OCI-LY7 (cell line): ENCODE measurements around the gene CCL27. TPM values are rescaled to one million over a fixed set of nuclear protein-coding genes. Genes with fewer than 3 reads are reported as not detected.

ENCODE experiments used
- BruUV-seq: library from RNA; stranded (reverse); fragments of 400-500 nt; replicated peaks from 2 replicates; lab custom pipeline; 2021; lab: Mats Ljungman, UMichigan
- CTCF ChIA-PET: fragments of 300-600 bp; sonication (Branson Sonifier 250); formaldehyde crosslinking; loops from one replicate; lab custom pipeline; 2022; ENCODE audit warnings: antibody characterized with exemption; ENCODE audit not compliant: unreplicated experiment; lab: Charles Lee
- POLR2A ChIA-PET: fragments of 300-600 bp; sonication (Branson Sonifier 250); formaldehyde crosslinking; loops from one replicate; lab custom pipeline; 2022; ENCODE audit warnings: antibody characterized with exemption; lab: Charles Lee
- DNase-seq: peaks from one replicate; pipeline ENCODE4 v3.0.0-alpha.2; 2015; ENCODE audit warnings: low spot score
- H2AFZ ChIP-seq: fragments of 200-600 bp; sonication (generic), shearing (Covaris generic); 2 replicates; pipeline ENCODE4 v1.6.1; 2014; ENCODE audit warnings: mild to moderate bottlenecking, antibody characterized with exemption, low read length, moderate library complexity
- H3K27ac ChIP-seq: fragments of 200-600 bp; sonication (generic); 2 replicates; pipeline ENCODE4 v1.5.1; 2014; ENCODE audit warnings: mixed run types, low read depth, mild to moderate bottlenecking, moderate library complexity, low read length, inconsistent platforms; ENCODE audit not compliant: poor library complexity, severe bottlenecking
- H3K36me3 ChIP-seq: fragments of 200-600 bp; sonication (generic); 2 replicates; pipeline ENCODE4 v1.6.1; 2014; ENCODE audit warnings: mild to moderate bottlenecking, antibody characterized with exemption, low read length, moderate library complexity, mixed read lengths; ENCODE audit not compliant: insufficient read depth
- H3K4me1 ChIP-seq: fragments of 200-600 bp; sonication (generic); 2 replicates; pipeline ENCODE4 v1.5.1; 2014; ENCODE audit warnings: mild to moderate bottlenecking, low read length; ENCODE audit not compliant: insufficient read depth, poor library complexity, severe bottlenecking
- H3K4me2 ChIP-seq: fragments of 200-600 bp; sonication (generic); 2 replicates; pipeline ENCODE4 v1.6.1; 2014; ENCODE audit warnings: mild to moderate bottlenecking, low read length
- H3K4me3 ChIP-seq: fragments of 200-600 bp; sonication (generic); 2 replicates; pipeline ENCODE4 v1.5.1; 2014; ENCODE audit warnings: mild to moderate bottlenecking, low read depth, low read length; ENCODE audit not compliant: poor library complexity, severe bottlenecking
- H3K79me2 ChIP-seq: fragments of 200-600 bp; sonication (generic); 2 replicates; pipeline ENCODE4 v1.6.1; 2016; ENCODE audit warnings: low read depth, mild to moderate bottlenecking, low read length, moderate library complexity, mixed read lengths; ENCODE audit not compliant: insufficient read depth
- H3K9me2 ChIP-seq: fragments of 200-600 bp; sonication (generic); 2 replicates; pipeline ENCODE4 v1.6.1; 2016; ENCODE audit warnings: mild to moderate bottlenecking, low read length, mixed read lengths; ENCODE audit not compliant: insufficient read depth
- H3K9me3 ChIP-seq: fragments of 200-600 bp; sonication (generic); 2 replicates; pipeline ENCODE4 v1.6.1; 2014; ENCODE audit warnings: mild to moderate bottlenecking, mixed run types, low read length, mixed read lengths
- H4K20me1 ChIP-seq: fragments of 200-600 bp; sonication (generic); 2 replicates; pipeline ENCODE4 v1.6.1; 2014; ENCODE audit warnings: mild to moderate bottlenecking, antibody characterized with exemption, low read length, moderate library complexity, mixed read lengths; ENCODE audit not compliant: insufficient read depth
- CTCF ChIP-seq: fragments of 200-600 bp; sonication (generic); conservative IDR thresholded peaks from 2 replicates; pipeline ENCODE4 v1.5.1; 2014; ENCODE audit warnings: mild to moderate bottlenecking, antibody characterized with exemption, low read length, moderate library complexity, mixed read lengths
- EZH2phosphoT487 ChIP-seq: fragments of 200-600 bp; sonication (generic); IDR thresholded peaks from 2 replicates; pipeline ENCODE4 v1.6.1; 2018; ENCODE audit warnings: low read depth, borderline replicate concordance, mild to moderate bottlenecking, mixed run types, antibody characterized with exemption, low read length, moderate library complexity, mixed read lengths
- intact Hi-C: fragments of 100-400 bp; cut with micrococcal nuclease; formaldehyde crosslinking; loops from one replicate; pipeline ENCODE4 v1.10.0; 2022; ENCODE audit not compliant: unreplicated experiment
- total RNA-seq, 2 experiments: library from RNA; depleted of rRNA in 1 of 2; stranded (reverse); fragments of >200 nt in 1 of 2; shearing (Covaris generic) in 1 of 2; gene quantifications; 2 replicates each; pipeline ENCODE4 v1.2.3, GENCODE V29; 2014 to 2022

The CCL27 gene
- total RNA-seq, 2 experiments from 2014 or later: 0.42 TPM; not detected in 1

GRCh38 chr9:34688329-34689115, 26.1 kb upstream of the CCL27 start:
- no peak overlapping the region for H3K4me2 ChIP-seq
- BruUV-seq: no TSS peak

GRCh38 chr9:34687276-34688030, 25.0 kb upstream of the CCL27 start:
- H3K27ac ChIP-seq: no peak overlapping the region
- no peaks in the 10 kb centered on the region for H3K36me3 ChIP-seq
- H3K9me3 ChIP-seq: no peaks in the 10 kb centered on the region
- TF ChIP-seq CTCF (no peak), EZH2phosphoT487 (no peak)
- intact Hi-C loops: no loop called here
- no peaks in the 10 kb centered on the region for H4K20me1 ChIP-seq
- no peak overlapping the region for H3K4me3 ChIP-seq
- H3K79me2 ChIP-seq: no peaks in the 10 kb centered on the region
- no peak overlapping the region for H2AFZ ChIP-seq
- no peaks in the 10 kb centered on the region for H3K4me1 ChIP-seq
- POLR2A ChIA-PET: no interaction called here
- no peaks in the 10 kb centered on the region for H3K9me2 ChIP-seq
- CTCF ChIA-PET: interaction anchor here (0.6 kb wide), 1 partner anchor 7 kb away, joined by 3 read pairs; no protein-coding TSS in a partner anchor
- no peak for DNase-seq
- BruUV-seq: no TSS peak
- H3K4me2 ChIP-seq: no peak overlapping the region

More at GRCh38 chr9:34688329-34689115, 26.1 kb upstream of the CCL27 start:
- intact Hi-C loops: no loop called here
- H3K79me2 ChIP-seq: no peaks in the 10 kb centered on the region
- POLR2A ChIA-PET: no interaction called here
- H3K27ac ChIP-seq: no peak overlapping the region
- no peak for DNase-seq
- no peaks in the 10 kb centered on the region for H3K9me3 ChIP-seq
- no peaks in the 10 kb centered on the region for H3K36me3 ChIP-seq
- H2AFZ ChIP-seq: no peak overlapping the region
- H3K9me2 ChIP-seq: no peaks in the 10 kb centered on the region
- TF ChIP-seq EZH2phosphoT487 (no peak), CTCF (no peak)
- CTCF ChIA-PET: no interaction called here
- H3K4me3 ChIP-seq: no peak overlapping the region
- no peaks in the 10 kb centered on the region for H4K20me1 ChIP-seq
- no peaks in the 10 kb centered on the region for H3K4me1 ChIP-seq
